ENCODE results near the gene PSMC2.
A peak's percentile ranks its signal among the peaks of the same experiment; 100 is the strongest.

Gene PSMC2

DNA sequence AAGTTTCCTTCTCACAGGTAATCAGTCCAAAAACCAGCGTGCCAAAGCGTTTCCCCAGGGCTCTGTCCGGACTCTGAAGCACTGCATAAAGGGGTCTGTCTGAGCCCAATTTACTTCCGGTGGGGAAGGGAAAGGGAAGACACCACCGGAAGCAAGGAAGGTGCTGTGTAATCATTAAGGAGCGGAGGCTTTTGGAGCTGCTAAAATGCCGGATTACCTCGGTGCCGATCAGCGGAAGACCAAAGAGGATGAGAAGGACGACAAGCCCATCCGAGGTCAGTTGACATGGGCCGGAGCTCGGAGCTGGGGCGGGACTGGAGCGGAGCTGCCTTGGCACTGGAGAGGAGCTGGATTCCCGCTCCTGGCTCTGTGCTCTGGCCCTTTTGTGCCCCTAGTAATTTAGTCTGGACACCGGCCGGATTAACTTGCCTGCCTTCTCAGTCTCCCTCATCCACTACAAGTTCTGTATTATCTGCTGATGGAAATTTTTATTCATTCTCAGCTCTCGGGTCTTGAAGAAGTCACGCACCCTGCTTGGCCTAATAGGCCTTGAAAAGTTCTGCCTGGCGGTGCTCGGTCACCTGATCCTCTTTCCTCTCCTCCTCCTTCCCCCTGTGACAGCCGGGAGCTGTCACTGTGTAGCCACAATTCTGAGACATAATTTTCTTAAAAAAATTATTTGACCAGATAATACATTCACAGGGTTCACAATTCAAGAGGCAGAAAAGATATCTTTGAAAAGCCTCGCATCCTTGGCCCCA lies at the start of gene PSMC2:
Gene PSMC2 (plus strand): TSS at position 137 of the 761 bp plus-strand sequence. CDS start 69 bp downstream, at position 206.
- H3K36me3 Mint-ChIP-seq (ENCODE audit: low read depth): peaks cover 35% of the 10 kb centered on the region
- H3K4me3 Mint-ChIP-seq: peak within 1 kb of the TSS; percentile 98
- peak; percentile 82 for DNase-seq (ENCODE audit: low spot score)
- peaks cover 42% of the 10 kb centered on the region for H3K4me1 Mint-ChIP-seq (ENCODE audit: low read depth)
- H3K9me3 Mint-ChIP-seq: no peaks in the 10 kb centered on the region
- peak within 1 kb of the TSS; percentile 99 for H3K27ac Mint-ChIP-seq
- no peaks in the 10 kb centered on the region for H3K27me3 Mint-ChIP-seq (ENCODE audit: low read depth)

DNA sequence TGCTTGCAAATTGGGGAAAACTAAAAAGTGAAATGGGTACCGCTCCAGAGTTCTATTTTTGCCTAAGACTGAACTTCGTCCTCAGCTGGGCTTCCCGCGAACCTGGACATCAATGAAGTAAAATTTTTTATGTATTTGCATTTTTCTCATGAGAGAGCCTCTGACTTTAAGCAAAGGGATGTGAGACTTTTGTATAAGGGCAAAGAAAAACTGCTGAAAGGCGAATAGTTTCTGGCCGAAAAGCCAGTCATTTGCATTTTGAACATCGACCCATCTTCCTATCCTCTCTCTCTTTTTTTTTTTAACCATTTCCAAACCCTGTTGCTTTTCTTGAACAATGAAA lies 49.6 kb upstream of the PSMC2 start:
- H3K27ac Mint-ChIP-seq: peak overlapping the region; percentile 82
- peaks cover 24% of the 10 kb centered on the region for H3K4me1 Mint-ChIP-seq (ENCODE audit: low read depth)
- H3K4me3 Mint-ChIP-seq: peak overlapping the region; percentile 84
- H3K27me3 Mint-ChIP-seq (ENCODE audit: low read depth): peaks cover 3% of the 10 kb centered on the region
- no peak for DNase-seq (ENCODE audit: low spot score)
- H3K36me3 Mint-ChIP-seq (ENCODE audit: low read depth): peaks cover 26% of the 10 kb centered on the region
- H3K9me3 Mint-ChIP-seq: no peaks in the 10 kb centered on the region

DNA sequence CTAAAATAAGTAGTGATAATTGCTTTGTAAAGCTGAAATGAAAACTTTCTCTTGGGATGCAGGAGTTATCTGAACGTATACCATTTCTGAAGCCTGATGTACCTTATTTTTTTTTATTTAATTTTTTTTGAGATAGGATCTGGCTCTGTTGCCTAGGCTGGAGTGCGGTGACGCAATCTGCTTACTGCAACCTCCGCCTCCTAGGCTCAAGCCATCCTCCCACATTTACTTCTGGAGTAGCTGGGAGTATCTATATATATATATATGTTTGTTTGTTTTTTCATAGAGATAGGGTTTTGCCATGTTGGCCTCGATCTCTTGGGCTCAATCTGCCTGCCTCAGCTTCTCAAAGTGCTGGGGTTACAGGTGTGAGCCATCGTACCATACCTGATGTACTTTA lies 47.8 kb upstream of the PSMC2 start:
- Mint-ChIP-seq H3K27ac (no peak overlapping the region), H3K4me3 (no peak overlapping the region), H3K27me3 (ENCODE audit: low read depth) (no peaks in the 10 kb centered on the region), H3K9me3 (no peaks in the 10 kb centered on the region), H3K36me3 (ENCODE audit: low read depth) (peaks cover 43% of the 10 kb centered on the region), H3K4me1 (ENCODE audit: low read depth) (peaks cover 24% of the 10 kb centered on the region)
- no peak for DNase-seq (ENCODE audit: low spot score)

DNA sequence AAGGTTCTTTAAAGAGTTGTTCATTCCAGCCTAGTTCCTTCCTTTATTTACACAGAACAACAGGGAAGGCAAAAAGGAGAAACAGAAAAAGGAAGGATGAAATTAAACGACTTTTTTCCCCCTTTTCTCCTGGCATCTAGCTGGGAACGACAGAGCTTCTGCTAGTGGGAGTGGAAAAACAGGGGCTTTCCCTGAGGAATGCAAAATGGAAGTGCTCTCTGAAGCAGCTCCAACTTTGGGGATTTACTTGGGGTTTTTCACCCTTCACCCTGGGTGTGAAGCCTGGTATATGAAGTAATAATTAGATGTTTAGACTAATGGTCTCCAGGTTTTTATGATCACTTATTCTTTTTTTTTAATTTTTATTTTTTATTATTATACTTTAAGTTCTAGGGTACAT lies 46.0 kb upstream of the PSMC2 start:
- no peak overlapping the region for H3K27ac Mint-ChIP-seq
- no peak for DNase-seq (ENCODE audit: low spot score)
- peaks cover 55% of the 10 kb centered on the region for H3K36me3 Mint-ChIP-seq (ENCODE audit: low read depth)
- no peaks in the 10 kb centered on the region for H3K9me3 Mint-ChIP-seq
- no peaks in the 10 kb centered on the region for H3K27me3 Mint-ChIP-seq (ENCODE audit: low read depth)
- H3K4me1 Mint-ChIP-seq (ENCODE audit: low read depth): peaks cover 25% of the 10 kb centered on the region
- H3K4me3 Mint-ChIP-seq: no peak overlapping the region

DNA sequence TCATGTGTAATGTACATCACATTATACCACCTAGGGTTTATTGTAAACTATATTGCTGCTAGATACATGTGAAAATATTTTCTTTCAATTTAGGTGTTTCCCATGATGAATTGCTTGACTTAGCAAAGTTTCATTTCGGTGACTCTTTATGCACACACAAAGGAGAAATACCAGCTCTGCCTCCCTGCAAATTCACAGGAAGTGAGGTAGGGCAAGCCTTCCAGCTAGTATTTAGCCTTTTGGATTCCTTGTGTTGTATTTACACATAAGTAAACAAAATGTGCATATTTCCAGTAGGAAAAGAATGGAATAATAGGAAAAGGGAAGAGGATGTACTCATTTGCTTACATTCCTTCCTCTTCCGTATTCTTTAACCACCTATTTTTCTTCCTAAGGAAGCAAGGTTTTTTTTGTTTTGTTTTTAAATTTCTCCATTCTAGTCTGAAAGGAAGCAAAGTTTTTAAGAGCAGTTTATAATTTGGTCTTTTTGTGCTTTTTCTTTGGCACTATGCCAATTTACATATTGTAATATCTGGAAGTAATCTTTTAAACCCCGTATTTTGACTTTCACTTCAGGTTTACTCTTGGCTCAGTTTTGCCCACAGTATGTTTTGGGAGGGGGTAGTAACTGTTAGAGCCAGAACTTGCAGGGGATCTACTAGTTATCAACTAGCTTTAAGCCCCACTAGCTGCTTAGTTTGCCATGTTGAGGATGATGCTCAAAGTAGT lies 39.8 kb upstream of the PSMC2 start:
- H3K27ac Mint-ChIP-seq: no peak overlapping the region
- no peaks in the 10 kb centered on the region for H3K27me3 Mint-ChIP-seq (ENCODE audit: low read depth)
- peaks cover 1% of the 10 kb centered on the region for H3K4me1 Mint-ChIP-seq (ENCODE audit: low read depth)
- no peaks in the 10 kb centered on the region for H3K9me3 Mint-ChIP-seq
- no peak for DNase-seq (ENCODE audit: low spot score)
- H3K4me3 Mint-ChIP-seq: no peak overlapping the region
- H3K36me3 Mint-ChIP-seq (ENCODE audit: low read depth): peaks cover 69% of the 10 kb centered on the region

DNA sequence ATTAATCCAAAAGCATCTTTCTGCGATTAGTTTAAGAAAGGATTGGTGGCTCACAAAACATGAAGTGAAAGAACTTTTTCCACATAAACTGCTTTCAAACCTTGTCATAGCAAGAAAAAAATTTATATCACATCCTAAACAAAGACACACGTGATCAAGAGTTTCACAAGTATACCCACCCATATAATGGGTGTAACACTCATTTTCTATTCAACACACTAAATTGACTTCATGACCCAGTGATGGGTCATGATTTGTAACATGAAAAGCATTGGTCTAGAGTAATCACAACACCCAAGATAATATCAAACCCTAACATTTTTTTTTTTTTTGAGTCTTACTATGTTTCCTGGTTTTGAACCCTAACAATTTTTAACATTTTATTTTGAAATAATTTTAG lies 32.6 kb upstream of the PSMC2 start:
- Mint-ChIP-seq H3K27me3 (ENCODE audit: low read depth) (no peaks in the 10 kb centered on the region), H3K9me3 (no peaks in the 10 kb centered on the region), H3K27ac (peak overlapping the region; percentile 49), H3K36me3 (ENCODE audit: low read depth) (peaks cover 78% of the 10 kb centered on the region), H3K4me3 (no peak overlapping the region), H3K4me1 (ENCODE audit: low read depth) (peaks cover 6% of the 10 kb centered on the region)
- DNase-seq (ENCODE audit: low spot score): no peak

DNA sequence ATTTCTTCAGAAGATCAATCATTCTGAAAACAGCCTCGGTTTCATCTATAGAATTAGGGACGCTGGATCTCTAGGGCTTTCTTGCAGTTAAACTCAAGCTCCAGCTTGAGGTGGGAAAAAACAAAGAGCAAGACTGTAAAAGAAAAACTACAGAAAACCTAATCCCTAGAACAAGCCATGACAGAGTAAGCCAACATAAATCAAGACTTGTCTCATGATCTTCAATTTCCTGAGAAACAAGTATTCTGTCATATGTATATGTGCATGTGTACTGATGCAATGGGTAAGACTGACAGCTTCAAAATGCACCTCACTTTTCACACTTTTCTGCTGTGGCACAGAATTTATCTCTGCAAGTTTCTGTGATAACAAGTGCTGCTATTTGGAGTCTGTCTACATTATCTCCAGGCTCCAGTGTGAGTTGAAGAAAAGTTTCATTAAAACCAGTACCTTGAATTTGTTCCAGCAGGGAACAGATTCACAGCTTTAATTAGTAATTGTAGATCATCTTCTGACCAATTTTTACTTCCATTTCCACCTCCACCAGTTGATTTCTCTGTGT lies 31.0 kb upstream of the PSMC2 start:
- peaks cover 72% of the 10 kb centered on the region for H3K36me3 Mint-ChIP-seq (ENCODE audit: low read depth)
- H3K27me3 Mint-ChIP-seq (ENCODE audit: low read depth): no peaks in the 10 kb centered on the region
- DNase-seq (ENCODE audit: low spot score): no peak
- H3K9me3 Mint-ChIP-seq: no peaks in the 10 kb centered on the region
- peaks cover 6% of the 10 kb centered on the region for H3K4me1 Mint-ChIP-seq (ENCODE audit: low read depth)
- no peak overlapping the region for H3K4me3 Mint-ChIP-seq
- H3K27ac Mint-ChIP-seq: no peak overlapping the region

DNA sequence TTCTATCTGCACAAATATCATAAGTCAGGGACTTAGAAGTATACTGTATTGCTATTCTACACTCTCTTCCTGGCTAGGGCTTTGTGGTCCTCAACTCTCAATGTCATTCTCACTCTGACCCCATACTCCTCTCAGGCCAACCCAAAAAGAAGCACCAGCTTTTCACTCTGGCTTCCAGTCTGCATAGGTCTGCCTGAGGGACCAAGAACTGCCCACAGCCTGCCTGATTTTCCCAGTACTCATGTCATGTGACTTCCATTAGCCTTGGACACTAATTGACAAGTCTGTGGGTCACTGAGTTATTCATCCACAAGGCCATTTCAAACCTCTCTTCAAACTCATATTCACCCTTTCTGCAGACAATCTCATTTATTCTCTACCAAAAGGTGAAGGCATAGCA lies 30.4 kb upstream of the PSMC2 start:
- DNase-seq (ENCODE audit: low spot score): no peak
- Mint-ChIP-seq H3K27ac (no peak overlapping the region), H3K4me3 (no peak overlapping the region), H3K27me3 (ENCODE audit: low read depth) (no peaks in the 10 kb centered on the region), H3K9me3 (no peaks in the 10 kb centered on the region), H3K36me3 (ENCODE audit: low read depth) (peaks cover 68% of the 10 kb centered on the region), H3K4me1 (ENCODE audit: low read depth) (peaks cover 6% of the 10 kb centered on the region)

DNA sequence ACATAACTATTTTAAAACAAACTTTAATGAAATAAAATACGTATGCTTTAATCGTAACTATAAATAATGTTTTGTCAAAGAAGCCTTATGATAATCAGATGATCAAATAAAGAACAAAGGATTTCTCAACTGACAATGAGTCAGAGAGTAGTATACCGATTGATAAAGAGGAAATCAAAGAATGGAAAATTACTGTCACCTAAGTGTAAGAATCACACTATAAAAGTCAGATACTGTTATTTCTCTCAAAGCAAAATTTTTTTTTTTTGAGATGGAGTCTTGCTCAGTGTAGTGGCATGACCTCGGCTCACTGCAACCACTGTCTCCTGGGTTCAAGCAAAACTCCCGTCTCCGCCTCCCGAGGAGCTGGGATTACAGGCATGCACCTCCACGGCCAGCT lies 21.7 kb upstream of the PSMC2 start:
- Mint-ChIP-seq H3K36me3 (ENCODE audit: low read depth) (peaks cover 30% of the 10 kb centered on the region), H3K4me3 (no peak overlapping the region), H3K4me1 (ENCODE audit: low read depth) (peaks cover 5% of the 10 kb centered on the region), H3K9me3 (no peaks in the 10 kb centered on the region), H3K27ac (no peak overlapping the region), H3K27me3 (ENCODE audit: low read depth) (no peaks in the 10 kb centered on the region)
- no peak for DNase-seq (ENCODE audit: low spot score)

DNA sequence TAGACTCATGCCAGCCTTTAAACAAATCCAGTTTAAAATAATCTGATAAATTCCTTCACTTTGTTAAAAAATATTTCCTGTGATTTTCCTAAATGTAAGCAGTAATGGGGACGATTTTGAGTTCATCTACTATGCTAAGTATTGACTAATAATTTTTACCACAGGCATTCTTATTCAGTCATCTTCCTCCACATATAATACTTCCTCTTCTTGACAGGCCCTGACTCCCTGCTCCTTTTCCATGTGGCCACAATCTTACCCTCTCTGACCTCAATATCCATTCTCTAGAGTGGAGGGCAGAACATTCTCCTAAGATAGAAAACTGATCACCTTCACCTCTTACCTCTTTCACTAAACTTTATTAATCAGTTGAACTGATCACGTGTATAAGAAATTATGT lies 10.7 kb upstream of the PSMC2 start:
- H3K27me3 Mint-ChIP-seq (ENCODE audit: low read depth): no peaks in the 10 kb centered on the region
- DNase-seq (ENCODE audit: low spot score): no peak
- H3K4me1 Mint-ChIP-seq (ENCODE audit: low read depth): peaks cover 11% of the 10 kb centered on the region
- no peak overlapping the region for H3K27ac Mint-ChIP-seq
- peaks cover 57% of the 10 kb centered on the region for H3K36me3 Mint-ChIP-seq (ENCODE audit: low read depth)
- H3K9me3 Mint-ChIP-seq: no peaks in the 10 kb centered on the region
- H3K4me3 Mint-ChIP-seq: no peak overlapping the region

DNA sequence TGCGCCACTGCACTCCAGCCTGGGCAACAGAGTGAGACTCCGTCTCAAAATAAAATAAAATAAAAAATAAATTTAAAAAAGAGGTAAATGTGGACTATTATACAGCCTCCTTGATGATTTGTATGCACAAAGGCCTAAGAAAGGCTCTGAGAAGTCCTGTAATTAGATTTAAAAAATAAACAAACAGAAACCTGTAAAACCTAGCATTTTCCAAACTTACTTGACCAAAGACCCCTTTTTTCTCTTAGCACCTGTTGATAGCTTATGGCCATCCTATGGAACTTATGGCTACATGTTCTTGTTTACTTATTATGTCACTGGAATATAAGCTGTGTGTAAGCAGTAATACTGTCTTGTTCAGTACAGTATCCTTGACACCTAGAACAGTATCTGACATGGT lies 8.6 kb upstream of the PSMC2 start:
- DNase-seq (ENCODE audit: low spot score): no peak
- Mint-ChIP-seq H3K27ac (no peak overlapping the region), H3K36me3 (ENCODE audit: low read depth) (peaks cover 46% of the 10 kb centered on the region), H3K4me3 (no peak overlapping the region), H3K9me3 (no peaks in the 10 kb centered on the region), H3K27me3 (ENCODE audit: low read depth) (no peaks in the 10 kb centered on the region), H3K4me1 (ENCODE audit: low read depth) (peaks cover 19% of the 10 kb centered on the region)

DNA sequence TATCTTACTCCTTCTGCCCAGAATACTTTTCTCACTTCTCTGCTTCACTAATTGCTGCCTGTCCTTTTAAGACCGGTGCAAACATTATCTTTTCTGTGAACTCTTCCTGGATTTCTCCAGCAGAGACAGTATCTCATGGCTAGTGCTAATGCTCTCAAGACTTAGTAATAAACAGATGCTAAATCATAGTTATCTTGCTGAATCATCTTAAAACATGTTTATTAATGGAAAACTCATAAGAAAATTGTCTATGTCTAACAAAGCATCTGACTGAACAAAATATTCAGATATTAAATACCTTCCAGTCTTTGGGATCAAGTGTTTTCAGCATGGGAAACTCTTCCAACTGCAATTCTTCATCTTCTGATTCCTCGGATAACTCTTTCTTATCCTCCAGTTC lies 6.0 kb upstream of the PSMC2 start:
- Mint-ChIP-seq H3K36me3 (ENCODE audit: low read depth) (peaks cover 50% of the 10 kb centered on the region), H3K4me3 (no peak overlapping the region), H3K27me3 (ENCODE audit: low read depth) (no peaks in the 10 kb centered on the region), H3K9me3 (no peaks in the 10 kb centered on the region), H3K4me1 (ENCODE audit: low read depth) (peaks cover 28% of the 10 kb centered on the region), H3K27ac (no peak overlapping the region)
- no peak for DNase-seq (ENCODE audit: low spot score)

DNA sequence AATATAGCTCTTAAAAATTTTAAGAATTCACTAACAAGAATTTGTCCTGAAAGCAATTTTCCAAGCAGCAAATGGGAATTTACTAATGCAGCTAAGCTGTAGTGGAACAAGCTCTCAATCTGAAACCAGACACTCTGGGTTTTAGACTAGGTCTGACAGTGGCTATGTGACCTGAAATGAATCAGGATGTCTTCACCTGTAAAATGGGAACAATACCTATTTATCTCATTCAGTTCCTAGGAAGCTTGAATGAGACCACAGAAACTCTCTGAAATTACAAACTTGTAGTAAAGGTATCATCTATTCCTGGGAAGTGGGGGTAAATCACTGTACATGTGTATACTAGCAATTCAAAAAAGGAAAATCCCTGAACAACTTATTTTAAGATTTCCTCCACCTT lies 4.1 kb upstream of the PSMC2 start:
- Mint-ChIP-seq H3K4me3 (peak overlapping the region; percentile 97), H3K27ac (no peak overlapping the region), H3K27me3 (ENCODE audit: low read depth) (no peaks in the 10 kb centered on the region), H3K9me3 (no peaks in the 10 kb centered on the region), H3K36me3 (ENCODE audit: low read depth) (peaks cover 40% of the 10 kb centered on the region), H3K4me1 (ENCODE audit: low read depth) (peaks cover 31% of the 10 kb centered on the region)
- no peak for DNase-seq (ENCODE audit: low spot score)

DNA sequence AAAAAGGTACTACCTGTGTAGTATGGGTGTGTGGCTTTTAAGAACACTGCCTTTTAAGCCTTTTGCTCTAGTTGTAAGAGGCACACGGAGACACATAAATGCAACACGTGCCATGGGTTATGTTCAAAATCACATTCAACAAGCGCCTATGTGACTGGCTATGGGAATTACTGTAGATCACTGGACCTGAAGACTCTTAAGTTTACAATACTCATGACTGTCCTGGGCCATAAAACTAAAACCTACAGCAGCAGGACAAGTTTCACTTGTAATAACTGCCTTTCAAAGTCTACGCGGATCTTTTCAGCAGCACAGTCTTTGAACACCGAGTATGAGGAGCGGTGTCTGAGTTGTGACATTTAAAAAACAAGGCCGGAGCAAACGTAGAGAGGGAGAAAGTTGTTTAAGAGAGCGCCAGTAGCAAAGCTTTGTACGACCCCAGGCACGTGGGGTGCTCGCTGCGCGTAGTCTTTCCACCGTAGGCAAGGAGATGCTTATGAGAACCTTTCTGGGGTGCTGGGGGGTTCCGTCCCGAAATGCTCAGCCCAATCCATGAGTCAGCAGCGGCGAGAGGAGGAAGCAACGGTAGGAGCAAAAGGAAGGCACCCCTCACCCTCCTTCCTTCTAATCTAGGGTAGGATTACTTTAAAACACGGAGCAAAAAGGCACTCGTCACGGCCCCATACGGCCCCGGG lies 3.5 kb upstream of the PSMC2 start:
- Mint-ChIP-seq H3K36me3 (ENCODE audit: low read depth) (peaks cover 43% of the 10 kb centered on the region), H3K27ac (peak overlapping the region; percentile 99), H3K9me3 (no peaks in the 10 kb centered on the region), H3K4me3 (peak overlapping the region; percentile 97), H3K27me3 (ENCODE audit: low read depth) (no peaks in the 10 kb centered on the region), H3K4me1 (ENCODE audit: low read depth) (peaks cover 34% of the 10 kb centered on the region)
- peak; percentile 40 for DNase-seq (ENCODE audit: low spot score)

Measured in T-helper 2 cell treated with Interferon-gamma antibody and Interleukin-4, amounts not matched to agents 5 μg/mL and 100 μg/mL, for 36 hours (primary cell).